Astrocyte (in vitro differentiated cells and primary cell): ENCODE results near the gene KIF20B.

Source experiments
- CTCF ChIP-seq: IDR thresholded peaks from 2 replicates; pipeline ENCODE4 v1.5.1; 2011; ENCODE audit warnings: low read depth, mild to moderate bottlenecking, inconsistent platforms, low read length, moderate library complexity; ENCODE audit not compliant: insufficient read depth
- EZH2 ChIP-seq: IDR thresholded peaks from 2 replicates; pipeline ENCODE4 v1.6.1; 2012; ENCODE audit warnings: mild to moderate bottlenecking, low read length, inconsistent platforms; ENCODE audit not compliant: insufficient read depth

DNA sequence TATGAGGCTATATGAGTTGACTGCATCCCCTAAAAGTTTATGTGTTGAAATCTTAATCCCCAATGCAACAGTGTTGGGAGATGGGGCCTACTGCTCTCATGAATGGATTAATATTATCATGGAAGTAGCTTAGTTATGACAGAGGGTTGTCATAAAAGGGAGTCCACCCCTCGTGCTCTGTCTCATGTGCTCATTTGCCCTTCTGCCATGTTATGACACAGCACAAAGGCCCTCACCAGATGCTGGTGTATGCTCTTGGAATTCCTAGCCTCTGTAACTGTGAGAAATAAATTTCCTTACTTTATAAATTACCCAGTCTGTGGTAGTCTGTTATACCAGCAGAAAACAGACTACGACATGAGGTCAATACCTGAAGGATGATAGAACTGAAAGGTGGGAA lies 38.8 kb upstream of the KIF20B start:
- no peak for TF ChIP-seq CTCF
- no peak for TF ChIP-seq EZH2
